ENCODE results near the gene MAB21L4.

MAB21L4 gene

DNA sequence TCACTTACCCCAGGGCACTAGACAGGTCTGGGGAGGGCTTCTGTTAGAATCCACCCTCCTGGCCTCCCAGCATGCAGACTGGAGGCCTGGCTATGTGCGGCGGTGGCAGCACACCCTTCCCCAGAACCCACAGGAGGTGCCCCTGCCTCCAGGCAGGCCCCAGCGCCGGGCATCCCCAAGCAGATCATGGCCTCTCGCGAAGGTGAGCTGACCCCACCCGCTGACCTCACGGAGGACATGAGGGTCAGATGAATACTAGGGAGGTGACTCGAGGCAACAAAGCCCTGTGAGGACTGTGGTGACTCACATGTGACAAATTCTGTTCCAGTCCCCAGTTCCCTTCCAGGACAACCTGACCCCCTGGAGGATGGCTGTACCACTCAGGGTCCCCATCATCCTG lies 1.9 kb downstream of the MAB21L4 start:
- no peak for DNase-seq (ENCODE audit: low read depth in 2 of 2)

DNA sequence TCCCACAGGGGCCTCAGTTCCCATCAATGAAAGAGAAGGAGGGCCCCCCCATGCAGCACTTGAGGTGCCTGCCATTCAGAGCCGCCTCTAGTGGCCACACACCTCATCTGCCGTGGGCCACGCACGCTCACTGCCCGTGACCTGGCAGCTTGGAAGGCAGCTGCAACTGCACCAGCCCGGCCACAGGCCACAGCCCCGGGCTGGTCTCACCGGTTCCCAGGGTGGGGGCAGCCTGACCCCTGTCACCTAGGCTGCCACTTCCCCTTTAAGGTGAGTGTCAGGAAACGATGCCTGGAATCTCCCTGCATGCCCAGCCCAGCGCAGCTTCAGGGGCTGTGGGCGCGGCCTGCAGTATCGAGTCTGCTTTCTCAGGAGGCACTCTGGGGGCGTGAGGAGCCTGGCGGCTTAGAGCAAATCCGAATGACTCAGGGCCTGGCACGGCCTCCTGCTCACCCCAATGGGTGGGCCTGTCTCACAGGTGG lies 2.6 kb downstream of the MAB21L4 start:
- DNase-seq (ENCODE audit: low read depth in 2 of 2), result no peak

DNA sequence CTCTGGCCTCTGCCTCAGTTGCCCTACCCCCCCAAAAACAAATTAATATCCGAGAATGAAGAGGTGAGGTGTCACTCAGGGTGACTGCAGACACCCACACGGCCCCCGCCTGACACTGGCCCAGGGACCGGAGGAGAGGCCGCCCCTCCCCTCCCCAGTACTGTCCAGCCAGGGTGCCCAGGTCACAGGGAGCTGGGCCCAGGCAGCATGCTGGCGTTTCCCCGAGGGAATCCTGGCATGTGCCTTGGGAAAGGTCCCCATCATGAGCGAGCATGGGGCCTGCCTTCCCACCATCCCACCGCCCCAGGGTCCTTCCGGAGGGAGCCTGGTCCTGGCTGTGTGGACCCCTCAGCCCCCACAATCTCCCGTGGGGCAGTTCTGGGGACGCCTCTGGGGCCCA lies 3.0 kb downstream of the MAB21L4 start:
- DNase-seq (ENCODE audit: low read depth in 2 of 2), result no peak

DNA sequence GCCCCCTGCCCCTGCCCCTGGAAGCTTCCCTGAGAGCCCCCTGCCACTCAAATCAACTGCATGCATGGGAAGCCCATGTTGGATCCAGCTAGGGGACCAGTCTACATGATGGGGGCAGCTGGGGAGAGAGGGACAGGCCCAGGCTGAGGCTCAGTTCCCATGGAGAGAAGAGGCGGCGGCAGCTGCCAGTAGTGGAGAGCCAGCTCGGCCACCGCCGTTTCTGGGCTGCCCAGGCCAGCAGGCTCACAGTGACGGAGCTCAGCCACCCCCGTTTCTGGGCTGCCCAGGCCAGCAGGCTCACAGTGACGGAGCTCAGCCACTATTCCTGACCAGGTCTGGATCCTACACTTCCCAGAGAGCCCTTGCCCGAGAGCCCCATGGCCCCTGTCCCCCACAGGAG lies 3.6 kb downstream of the MAB21L4 start:
- DNase-seq (ENCODE audit: low read depth in 2 of 2), result no peak

DNA sequence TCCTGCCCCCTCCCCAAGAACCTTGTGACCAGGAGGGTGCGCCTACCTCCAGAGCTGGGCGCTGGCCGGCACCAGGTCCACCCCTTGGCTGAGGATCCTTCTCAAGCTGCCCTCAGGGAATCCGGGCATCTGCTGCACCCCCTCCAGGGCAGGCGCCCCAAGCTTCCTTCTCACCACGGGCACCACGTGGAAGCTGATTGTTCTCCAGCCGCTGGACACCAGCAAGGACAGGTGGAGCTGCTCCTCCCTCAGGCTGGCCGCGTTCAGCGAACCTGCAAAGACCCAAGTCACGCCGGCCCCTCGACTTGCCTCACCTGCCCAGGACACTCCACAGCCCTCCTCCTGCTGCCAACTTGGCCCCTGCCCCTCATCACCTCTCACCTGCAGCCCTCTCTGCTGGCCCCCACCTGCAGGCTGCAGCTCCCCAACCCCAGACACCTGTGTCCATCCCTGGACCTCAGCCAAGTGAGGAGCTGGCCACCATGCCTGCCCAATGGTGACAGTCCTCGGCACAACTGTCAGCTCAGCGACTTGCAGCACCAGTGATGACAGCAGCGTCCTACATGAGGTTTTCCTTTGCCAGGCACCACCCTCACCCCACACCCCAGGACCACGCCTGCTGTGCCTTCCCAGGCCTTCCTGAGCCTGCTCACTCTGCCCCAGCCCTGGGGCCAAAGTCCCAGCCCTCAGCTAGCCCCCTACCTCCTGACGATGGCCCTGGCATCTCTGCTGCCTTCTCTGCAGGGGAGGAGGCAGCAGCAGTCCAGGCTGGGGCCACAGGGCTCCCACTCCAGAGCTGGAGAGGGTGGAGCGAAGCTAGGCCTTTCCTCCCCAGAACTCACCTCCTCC lies 4.2 kb downstream of the MAB21L4 start:
- DNase-seq (ENCODE audit: low read depth in 2 of 2), result no peak

DNA sequence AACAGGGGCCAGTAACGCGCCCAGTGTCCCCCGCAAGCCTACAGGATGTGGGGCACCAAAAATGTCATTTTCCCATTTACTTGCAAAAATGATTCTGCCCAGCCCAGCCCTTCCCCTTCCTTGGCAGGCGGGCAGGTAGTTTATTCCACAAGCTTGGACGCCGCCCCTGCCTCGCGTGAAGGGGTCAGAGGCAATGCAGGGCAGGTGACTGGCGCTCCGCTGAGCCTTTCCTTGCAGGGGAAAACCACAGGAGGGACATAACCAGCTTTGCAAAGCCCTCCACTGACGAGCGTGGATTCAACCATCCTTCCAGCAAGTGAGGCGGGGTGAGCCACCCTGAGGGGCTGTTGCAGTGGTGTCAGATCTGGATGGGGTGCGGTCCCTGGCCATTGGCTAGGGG lies 5.3 kb downstream of the MAB21L4 start:
- no peak for DNase-seq (ENCODE audit: low read depth in 2 of 2)

DNA sequence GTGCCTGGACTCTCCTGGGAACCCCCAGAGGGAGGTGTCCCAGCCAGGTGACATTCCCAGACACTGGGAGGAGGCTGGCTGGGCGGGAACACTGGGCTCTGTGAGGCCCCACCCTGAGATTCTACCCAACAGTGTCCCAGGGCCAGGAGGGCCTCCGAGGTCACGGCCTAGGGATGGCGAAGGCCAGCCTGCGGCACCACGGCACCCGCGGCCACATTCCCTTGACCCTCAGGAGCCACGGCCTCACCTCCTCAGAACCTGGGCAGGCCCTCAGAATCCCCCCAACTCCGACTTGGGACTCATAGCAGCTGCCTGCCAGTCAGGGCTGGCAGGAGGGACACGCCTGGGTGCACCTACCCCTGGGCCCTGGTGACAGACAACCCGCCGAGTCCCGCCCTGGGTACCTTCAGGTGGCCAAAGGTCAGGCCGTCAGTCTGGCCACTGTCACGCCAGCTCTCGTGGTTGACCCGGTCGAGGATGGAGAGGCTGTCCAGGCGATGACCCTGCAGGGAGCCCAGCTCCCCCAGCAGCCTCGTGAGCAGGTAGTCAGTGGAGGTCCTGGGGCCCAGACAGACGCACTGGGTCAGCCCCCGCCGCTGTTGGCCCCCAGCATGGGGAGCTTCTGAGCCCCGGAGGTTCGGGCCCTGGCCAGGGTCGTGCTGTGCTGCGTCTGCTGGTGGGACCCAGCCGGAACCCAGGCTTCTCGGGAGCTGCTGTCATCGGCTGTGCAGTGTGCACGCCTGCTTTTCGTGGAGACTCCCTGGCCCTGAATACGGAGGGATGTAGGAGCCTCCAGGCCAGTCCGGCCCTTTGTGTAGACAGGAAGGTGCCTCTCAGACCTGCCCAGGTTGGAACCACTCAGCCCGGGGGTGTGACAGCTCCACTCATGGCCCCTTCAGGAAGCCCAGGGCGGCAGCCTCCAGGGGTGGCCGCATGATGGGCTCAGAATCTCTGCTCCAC lies 6.1 kb downstream of the MAB21L4 start:
- DNase-seq (ENCODE audit: low read depth in 2 of 2), result no peak

DNA sequence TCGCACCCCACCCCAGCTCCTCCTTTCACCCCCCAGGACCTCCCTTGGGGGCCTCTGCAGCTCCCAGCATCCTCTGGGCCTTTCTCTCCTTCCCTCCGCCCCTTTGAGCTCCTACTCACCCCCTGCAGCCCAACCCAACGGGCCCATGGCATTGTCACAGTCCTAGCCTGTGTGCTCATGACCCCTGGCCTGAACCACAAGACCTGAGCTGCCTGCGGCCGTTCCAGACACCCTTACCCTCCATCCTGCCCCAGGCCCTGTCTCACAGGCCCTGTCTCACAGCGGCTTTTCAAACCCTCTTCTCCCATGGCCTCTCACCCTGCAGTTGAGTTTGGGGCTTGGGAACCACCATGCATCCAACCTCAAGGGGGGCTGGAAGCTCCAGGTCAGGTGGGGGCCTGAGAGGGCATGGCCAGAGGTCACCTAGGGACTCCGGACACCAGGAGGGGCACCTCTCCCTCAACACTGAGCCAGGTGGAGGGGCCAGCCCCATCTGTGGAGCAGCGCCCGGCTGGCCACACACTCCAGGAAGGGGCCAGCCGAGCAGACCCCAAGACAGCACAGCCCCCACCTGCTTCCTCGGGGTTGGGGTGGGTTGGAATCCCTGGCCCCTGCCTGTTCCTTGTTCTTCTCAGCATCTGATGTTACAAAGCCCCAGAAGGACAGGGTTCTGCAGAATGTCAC lies 6.9 kb downstream of the MAB21L4 start:
- no peak for DNase-seq (ENCODE audit: low read depth in 2 of 2)

DNA sequence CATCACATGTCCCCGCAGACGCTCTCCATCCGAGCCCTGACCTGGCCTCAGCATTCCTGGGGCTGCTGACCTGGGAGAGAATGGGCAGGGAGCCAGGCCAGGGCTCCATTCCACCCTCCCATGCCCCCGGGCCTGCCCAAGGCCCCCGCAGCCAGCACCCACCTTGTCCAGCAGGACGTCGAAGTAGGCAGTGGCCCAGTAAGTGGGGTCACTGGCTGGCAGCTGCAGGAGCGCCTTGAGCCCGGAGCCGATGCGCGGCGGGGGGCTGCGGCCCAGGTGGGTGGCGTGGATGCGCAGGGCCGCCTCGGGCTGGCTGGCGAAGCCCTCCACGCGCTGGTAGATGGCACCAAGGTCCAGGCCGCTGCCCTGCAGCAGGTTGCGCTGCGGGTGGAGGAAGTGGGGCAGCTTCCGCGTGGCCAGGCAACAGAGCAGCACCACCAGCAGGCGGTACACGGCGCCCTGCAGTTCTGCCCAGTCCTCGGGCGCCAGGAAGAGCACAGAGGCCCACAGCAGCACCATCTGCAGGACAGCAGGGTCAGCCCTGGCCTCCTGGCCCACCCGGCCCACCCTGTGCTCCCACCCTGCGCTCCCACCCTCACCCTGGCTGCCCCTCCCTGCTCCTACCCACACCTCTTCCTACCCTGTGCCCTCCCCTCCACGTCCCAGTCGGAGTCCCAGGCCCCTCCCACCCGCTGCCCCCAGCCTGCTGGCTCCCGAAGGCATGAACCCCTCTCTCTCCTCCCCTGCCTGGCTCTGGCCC lies 7.6 kb downstream of the MAB21L4 start:
- DNase-seq (ENCODE audit: low read depth in 2 of 2), result no peak

DNA sequence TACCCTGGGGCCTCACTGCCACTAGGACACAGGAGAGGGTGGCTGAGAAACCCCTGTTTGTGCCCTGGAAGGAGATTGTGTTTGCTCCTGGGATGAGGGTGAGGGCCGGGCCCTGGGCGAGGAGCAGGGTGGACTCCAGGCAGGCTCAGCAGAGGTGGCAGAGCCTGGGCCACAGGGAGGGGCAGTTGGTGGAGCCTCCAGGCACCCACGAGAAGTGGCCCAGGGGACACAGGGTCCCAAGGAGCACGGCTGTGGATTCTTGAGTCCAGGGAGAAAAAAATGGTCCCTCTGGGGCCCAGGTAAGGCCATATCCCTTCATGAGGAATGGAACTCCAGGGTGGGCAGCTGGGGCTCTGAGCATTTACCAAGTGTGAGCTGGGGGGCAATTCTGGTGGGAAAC lies 8.3 kb downstream of the MAB21L4 start:
- DNase-seq (ENCODE audit: low read depth in 2 of 2), result no peak

DNA sequence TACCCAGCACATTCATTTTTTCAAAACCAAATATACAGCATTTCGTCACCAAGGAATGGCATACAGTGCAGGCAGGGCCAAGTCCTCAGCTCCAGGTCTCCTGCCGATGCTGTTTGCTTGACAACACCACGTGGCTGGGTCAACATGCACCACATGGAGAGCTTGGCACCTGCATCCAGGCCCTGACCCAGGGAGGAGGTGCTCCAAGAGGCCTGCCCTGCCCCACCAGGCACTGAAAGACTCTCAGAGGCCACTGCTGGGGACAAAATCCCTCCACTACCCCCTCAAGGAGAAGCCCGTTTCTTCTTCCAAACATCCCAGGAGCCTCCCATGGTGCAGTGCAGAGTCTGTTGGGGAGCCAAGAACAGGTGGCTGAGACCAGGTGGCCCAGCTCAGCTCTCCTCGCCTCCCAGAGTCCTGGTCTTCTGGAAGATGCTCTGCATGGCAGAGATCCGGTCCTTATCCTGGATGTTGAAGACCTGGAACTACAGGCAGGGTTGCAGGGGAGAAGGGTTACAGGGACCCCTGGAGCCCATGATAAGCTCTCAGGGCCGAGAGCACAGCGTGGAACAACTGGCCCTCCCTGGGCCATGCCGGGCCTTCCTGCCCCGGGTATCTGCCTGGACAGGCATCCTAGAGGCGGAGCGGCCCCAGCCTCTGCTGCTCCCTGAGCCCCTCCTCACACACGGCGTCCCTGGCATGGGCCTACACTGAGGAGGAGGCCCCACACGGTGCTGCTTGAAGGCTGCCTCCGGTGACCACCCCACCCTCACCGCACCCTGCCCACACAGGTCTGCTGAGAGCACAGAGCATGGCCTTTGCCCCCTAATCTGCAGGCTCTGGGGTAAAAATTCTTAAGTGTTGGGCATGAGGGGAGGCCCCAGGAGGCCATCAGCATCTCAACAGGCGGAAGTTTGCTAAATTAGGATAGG lies 9.0 kb downstream of the MAB21L4 start:
- DNase-seq (ENCODE audit: low read depth in 2 of 2), result no peak

DNA sequence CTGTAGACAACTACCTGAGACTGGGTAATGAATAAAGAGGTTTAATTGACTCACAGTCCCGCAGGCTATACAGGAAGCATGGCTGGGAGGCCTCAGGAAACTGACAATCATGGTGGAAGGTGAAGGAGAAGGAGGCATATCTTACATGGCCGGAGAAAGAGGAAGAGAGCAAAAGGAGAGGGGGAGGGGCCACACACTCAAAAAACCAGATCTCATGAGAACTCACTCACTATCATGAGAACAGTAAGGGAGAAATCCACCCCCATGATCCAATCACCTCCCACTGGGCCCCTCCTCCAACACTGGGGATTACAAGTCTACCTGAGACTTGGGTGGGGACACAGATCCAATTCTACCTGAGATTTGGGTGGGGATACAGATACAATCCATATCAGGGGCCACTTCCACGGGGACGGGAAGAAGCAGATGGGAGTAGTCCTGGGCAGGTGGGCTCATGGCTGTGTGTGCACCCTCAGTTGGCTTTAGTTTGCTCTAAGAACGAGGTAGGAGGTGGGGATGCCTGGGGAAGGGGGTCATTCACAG lies 9.9 kb downstream of the MAB21L4 start:
- DNase-seq (ENCODE audit: low read depth in 2 of 2), result no peak

DNA sequence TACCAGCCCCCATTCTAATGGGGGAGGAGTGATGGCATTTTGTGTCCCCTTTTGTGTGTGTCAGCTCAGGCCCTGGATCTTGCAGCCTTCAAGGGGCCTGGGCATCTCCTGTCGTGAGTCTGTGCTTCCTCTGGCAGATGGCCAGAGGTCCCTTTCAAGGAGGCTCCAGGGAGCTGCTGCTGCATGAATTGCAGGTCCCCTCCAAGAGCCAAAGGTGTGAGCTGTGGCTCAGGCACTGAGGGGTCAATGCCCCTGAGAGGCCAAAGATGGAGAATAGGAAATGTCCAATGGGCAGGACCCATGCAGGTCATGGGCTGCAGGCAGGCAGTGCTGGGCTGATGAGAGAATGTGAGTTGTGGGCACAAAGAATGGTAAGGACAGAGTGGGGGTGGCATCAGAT lies 10.4 kb downstream of the MAB21L4 start:
- no peak for DNase-seq (ENCODE audit: low read depth in 2 of 2)

DNA sequence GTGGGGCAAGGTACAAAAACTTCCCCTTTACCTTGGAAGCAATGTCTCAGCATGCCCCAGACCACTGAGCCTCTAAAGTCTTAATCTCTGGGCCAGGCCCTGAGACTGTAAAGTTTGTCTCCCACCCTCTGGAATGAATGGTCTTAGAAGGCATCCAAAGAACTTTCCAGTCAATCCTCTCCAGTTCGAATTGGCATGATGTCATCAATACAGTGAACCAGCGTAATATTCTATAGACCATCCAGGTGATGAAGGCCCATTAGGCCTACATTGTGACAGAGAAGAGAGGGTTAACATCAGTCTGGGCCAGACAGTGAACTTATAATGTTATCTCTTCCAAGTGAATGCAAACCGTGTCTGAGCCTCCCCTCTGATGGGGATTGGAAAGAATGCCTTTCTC lies 11.2 kb downstream of the MAB21L4 start:
- no peak for DNase-seq (ENCODE audit: low read depth in 2 of 2)

DNA sequence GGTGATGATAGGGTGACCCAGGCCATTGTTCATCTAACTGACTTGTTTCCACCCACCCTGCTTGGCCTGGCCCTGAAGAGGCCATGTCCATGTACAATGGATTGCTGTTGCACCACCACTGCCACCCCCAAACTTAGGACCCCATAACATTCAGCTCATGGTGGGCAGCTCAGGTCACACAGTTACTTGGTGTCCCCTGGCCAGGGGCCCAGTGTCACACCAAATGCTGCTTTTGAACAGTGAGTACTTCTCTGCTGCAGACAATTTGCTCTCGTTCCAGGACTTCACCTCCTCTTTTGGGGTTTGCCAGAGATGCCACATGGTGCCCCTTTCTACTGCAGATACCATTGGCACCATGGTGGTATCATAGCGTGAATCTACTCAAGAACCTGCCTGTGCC lies 11.7 kb downstream of the MAB21L4 start:
- DNase-seq (ENCODE audit: low read depth in 2 of 2), result no peak

DNA sequence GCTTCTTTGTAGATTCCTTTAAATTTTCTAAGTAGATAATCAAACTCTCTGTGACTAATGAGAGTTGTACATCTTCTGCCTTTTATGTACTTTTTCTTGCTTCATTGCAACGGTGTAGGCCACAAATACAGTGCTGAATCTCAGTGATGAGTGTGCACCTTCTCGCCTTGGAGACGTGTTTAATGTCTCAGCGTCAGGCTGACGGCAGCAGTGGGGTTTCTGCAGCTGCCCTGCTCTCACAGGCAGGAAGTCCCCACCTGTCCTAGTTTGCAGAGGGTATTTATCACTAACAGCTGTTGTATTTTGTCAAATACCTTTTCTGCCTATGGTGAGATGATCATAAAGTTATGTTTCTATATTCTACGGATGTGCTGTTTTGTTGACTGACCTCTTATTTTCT lies 14.0 kb downstream of the MAB21L4 start:
- no peak for DNase-seq (ENCODE audit: low read depth in 2 of 2)

DNA sequence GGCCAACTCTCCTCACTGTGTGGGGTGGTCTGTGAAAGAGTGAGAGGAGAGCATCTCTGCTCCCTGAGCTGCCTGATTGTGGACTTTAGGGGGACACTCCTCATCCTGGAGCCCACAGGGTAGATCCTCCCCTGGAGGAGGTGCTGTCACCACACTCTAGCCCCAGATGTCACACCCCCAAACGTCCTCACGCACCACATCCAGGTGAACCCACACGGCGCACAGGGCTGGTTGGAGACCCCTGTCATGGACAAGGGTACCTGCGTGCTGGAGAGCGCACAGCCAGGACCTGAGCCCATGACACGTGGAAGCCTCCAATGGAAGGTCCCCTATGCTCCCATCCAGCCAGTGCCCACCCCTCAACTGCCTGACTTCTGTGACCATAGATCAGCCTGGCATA lies 16.9 kb downstream of the MAB21L4 start:
- no peak for DNase-seq (ENCODE audit: low read depth in 2 of 2)

DNA sequence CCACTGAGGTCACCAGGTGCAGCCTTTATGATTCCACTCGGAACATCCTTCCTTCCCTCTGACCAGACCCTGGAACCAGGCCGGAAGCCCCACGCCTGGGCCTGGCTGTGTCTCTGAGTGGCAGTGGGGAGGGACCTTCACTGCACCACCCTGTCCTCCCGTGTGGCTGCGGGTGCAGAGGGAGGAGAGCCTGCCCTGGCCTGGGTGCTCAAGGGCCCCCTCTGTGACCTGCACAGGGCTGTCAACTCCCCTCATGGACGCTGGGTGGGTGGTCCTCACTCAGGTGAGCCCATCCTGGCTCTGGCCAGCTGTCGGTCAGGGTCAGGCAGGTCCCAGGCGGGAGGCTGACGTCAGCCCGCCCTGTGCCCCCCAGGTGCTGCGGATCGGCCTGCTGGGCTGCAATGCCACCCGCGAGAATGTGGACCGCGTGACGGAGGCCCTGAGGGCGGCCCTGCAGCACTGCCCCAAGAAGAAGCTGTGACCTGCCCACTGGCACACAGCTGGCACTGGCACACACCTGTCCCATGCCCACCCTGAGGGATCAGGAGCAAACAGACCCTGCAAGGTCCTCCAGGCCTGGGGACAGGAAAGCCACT lies 17.5 kb downstream of the MAB21L4 start:
- DNase-seq (ENCODE audit: low read depth in 2 of 2), result no peak
